Measurements from ENCODE around the gene BLACAT1.
A peak's percentile ranks its signal among the peaks of the same experiment; 100 is the strongest.

DNA sequence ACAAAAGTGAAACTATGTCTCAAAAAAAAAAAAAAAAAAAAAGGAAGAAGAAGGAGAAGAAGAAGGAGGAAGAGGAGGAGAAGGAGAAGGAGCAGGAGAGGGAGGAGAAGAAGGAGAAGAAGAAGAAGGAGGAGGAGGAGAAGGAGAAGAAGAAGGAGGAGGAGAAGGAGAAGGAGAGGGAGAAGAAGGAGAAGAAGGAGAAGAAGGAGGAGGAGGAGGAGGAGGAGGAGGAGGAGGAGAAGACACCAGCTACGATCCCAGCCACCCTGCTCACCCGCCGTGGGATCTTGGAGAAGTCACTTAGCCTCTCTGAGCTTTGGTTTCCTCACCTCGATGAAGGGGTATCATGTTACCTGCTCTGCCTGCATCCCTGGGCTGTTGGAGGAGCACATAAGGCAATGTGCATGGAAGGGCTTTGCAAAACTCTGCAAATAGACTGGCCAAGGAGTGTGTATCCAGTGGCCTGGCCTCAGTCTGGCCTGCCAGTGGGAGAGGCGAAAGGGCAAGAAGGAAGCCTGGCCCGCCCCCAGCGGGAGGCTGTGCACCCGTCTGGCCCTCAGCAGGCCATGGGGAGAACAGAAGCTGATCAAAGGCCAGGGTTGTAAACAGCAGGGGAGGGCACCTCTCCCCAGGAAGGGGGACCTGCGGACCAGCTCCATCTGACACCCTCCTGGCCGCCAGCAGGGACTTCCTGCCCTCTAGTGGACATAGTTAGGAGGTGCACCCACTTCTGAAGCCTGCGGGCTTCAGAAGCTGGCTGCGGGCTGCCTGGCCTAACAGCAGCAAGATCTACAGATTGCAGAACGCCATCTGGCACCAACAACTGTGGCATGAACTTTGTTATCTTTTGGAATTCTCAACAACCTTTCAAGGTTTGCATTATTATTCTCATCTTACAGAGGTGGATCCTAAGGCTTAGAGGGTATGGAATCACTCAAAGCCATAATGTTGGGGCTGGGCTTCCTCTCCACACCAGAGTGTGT is 29.4 kb upstream of the BLACAT1 start:
- TF ChIP-seq, protein P1, sequence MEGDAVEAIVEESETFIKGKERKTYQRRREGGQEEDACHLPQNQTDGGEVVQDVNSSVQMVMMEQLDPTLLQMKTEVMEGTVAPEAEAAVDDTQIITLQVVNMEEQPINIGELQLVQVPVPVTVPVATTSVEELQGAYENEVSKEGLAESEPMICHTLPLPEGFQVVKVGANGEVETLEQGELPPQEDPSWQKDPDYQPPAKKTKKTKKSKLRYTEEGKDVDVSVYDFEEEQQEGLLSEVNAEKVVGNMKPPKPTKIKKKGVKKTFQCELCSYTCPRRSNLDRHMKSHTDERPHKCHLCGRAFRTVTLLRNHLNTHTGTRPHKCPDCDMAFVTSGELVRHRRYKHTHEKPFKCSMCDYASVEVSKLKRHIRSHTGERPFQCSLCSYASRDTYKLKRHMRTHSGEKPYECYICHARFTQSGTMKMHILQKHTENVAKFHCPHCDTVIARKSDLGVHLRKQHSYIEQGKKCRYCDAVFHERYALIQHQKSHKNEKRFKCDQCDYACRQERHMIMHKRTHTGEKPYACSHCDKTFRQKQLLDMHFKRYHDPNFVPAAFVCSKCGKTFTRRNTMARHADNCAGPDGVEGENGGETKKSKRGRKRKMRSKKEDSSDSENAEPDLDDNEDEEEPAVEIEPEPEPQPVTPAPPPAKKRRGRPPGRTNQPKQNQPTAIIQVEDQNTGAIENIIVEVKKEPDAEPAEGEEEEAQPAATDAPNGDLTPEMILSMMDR (IDR thresholded peaks at IDR 0.05), result peak; percentile 72 to 95 (median 88)
- TF ChIP-seq POLR2A (IDR thresholded peaks at IDR 0.05) (no peak), POLR2AphosphoS5 (IDR thresholded peaks at IDR 0.05) (no peak), EP300 (IDR thresholded peaks at IDR 0.05) (no peak)
